HG03439 (cell line): ENCODE data around the gene HCLS1.
A peak's percentile ranks its signal among the peaks of the same experiment; 100 is the strongest.
"Not testable (repeated sequence)": the region's sequence is repeated elsewhere in the genome, so short reads cannot be mapped to it uniquely, and the experiment has no call there.

Experiments
- ATAC-seq: cut with Tn5 transposase; IDR thresholded peaks from one replicate; pipeline ENCODE4 v1.9.1; 2021; ENCODE audit warnings: mild to moderate bottlenecking, moderate library complexity; ENCODE audit not compliant: unreplicated experiment

The HCLS1 gene

DNA sequence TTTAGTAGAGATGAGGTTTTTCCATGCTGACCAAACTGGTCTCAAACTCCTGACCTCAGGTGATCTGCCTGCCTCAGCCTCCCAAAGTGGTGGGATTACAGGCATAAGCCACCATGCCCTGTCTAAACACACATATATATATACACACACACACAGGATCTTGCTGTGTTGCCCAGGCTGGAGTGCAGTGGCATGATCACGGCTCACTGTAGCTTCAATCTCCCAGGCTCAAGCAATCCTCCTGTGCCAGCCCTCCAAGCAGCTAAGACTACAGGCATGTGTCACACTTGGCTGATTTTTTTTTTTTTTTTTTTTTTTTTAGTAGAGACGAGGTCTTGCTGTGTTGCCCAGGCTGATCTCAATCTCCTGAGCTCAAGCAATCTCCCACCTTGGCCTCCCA lies 60.8 kb downstream of the HCLS1 start:
- not testable (repeated sequence) for ATAC-seq

DNA sequence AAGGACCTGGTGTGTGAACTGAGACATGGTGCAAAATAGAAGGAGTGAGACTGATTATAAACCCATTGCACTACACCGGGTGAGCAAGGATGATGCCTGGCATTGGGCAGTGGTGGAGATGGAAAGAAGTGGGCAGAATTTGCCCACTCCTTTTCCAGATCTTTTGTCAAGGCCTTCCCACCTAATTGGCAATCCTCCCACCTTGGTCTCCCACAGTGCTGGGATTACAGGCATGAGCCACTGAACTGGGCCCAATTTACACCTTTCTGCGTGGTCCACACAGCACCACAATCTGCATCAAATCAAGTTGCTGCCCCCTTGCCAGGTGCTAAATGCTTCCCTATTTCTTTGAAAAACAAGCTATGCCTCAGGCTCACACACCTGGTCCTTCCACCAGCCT lies 62.1 kb downstream of the HCLS1 start:
- ATAC-seq, result no peak

DNA sequence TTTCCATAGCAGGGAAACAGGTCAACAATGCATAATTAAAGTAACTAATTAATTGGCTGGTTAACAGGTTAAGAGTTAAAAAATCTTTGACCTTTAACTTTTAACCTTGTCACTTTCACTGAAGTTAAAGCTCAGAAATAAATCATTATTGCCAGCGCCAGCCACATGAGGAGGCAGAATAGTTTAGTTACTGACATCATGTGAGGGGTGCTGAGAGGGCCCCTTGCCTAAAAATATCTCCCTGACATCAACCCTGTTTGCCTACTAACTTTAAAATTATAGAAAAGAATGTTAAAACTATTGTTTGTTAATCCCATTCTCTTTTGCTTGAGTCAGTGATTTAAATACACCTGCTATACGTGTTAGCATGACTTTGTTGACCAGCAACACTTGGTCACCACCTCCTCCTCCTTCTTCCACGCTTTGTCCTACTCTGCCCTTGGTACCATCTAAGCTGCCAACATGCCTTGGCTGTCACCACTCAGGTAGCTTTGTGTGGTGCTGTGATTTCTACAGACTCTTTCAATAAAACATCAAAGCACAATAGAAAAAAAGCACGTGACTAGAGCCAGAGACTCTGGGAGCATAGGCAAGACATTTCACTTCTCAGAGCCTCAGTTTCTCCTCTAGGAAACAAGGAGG lies 64.8 kb downstream of the HCLS1 start:
- no peak for ATAC-seq

DNA sequence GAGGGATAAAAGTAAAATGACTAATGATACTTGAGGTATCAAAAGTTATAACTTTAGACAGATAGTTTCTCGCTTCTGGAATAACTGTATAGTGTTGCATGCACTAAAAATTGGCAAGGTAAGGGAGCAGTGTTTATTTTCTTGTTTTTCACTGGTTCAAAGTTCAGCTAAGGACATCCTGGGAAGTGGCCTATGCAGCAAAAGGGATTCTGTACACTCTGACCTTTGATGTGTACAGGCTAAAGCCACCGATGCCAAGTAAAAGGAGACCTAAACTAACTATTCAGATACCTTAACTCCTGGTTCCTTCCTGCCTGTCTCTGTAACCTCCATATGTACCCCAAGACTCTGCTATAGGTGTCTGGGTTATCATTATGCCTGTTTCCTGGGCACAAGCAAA lies 65.9 kb downstream of the HCLS1 start:
- ATAC-seq, result no peak

DNA sequence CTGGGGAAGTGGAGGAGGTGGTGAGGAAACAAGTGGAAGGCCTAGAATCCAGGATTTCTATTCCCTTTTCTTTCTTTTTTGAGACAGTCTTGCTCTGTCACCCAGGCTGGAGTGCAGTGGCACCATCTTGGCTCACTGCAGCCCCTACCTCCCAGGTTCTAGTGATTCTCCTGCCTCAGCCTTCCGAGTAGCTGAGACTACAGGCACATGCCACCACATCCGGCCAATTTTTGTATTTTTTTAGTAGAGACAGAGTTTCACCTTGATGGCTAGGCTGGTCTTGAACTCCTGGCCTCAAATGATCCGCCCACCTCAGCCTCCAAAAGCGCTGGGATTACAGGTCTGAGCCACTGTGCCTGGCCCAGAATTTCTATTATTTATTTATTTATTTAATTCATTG lies 66.9 kb downstream of the HCLS1 start:
- peak; percentile 8 for ATAC-seq

DNA sequence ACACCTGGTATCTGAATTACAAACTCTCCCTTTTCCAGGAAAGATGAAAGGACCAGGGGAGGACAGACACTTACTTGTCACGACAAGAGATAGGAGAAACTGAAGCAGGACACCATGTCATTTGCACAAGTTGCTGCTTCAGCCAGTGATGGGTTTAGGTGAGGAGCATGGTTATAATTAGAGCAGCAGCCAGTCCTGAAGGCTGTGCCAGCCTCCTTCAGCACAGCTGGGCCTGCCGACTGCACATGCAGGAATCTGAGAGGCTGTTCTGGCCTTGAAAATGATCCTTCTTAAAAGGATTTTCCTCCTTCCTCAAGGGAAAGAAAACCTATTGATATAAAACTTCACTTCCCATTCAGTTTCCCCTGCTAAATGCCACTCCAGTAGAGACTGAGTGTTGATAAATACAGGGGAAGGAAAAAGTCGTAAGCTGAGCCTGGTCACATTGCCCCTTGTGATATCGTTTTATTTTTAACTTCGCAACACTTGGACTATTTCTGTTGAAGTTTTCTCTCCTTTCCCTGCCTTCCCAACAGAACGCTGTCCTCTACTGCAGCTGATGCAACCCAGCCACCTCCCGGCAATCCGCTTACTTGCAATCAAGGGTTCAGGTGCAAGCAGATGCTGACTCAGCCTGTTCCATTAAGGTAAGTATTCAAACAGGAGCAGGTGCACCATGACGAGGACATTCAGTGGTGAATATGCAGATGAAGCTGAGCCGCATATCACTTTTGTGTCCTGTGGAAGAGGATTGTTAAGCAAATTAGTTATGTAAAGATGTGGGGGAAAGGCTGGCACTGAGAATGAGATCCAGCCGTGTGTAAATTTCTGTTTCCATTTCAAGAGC lies 67.6 kb downstream of the HCLS1 start, which contains the start of gene FBXO40:
TSS of gene FBXO40 (plus strand) at position 524 of the 847 bp plus-strand sequence. CDS start 27,197 bp downstream, outside the sequence.
- peak; percentile 53 for ATAC-seq

DNA sequence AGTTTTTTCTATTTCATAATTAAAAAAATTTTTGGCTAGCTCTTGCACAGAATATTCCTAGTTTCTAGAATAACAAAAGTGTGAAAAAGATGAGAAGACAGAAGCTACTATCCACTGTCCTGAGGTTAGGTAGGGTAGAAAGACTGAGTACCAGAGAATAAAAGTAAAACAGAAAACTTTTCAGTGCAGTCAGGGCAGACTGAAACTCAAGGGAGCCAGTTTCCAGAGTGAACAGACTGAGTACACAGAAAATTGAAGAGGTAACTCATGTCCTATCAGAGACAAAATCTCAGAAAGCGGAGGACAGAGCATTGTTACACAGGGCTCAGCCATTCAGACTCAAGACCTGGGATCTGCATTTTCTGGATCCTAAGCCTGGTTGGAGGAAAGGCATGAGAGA lies 76.3 kb downstream of the HCLS1 start:
- no peak for ATAC-seq

DNA sequence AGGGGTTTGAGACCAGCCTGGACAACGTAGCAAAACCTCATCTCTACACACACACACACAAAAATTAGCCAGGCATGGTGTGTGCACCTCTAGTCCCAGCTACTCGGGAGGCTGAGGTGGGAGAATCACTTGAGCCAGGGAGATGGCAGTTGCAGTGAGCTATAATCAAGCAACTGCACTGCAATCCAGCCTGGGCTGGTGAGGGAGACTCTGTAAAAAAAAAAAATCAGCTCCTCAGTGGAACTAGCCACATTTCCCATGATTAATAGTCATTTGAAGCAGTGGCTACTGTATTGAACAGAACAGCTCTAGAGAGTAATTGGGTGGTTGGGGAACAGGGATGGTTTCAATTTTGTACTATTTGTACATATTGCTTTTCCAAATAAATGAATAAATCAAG lies 79.0 kb downstream of the HCLS1 start:
- ATAC-seq, result no peak
